ENCODE data around the gene MDFI. TPM values are rescaled to one million over a fixed set of nuclear protein-coding genes. Genes with fewer than 3 reads are reported as not detected.

Gene MDFI
- total RNA-seq, 1 donor from 2014 or later: 29.5 TPM

GRCh38 chr6:41591122-41591521 is 47.1 kb upstream of the MDFI start:
- peaks cover 40% of the 10 kb centered on the region for H3K4me1 Mint-ChIP-seq
- H3K27me3 ChIP-seq: no peaks in the 10 kb centered on the region

DNA sequence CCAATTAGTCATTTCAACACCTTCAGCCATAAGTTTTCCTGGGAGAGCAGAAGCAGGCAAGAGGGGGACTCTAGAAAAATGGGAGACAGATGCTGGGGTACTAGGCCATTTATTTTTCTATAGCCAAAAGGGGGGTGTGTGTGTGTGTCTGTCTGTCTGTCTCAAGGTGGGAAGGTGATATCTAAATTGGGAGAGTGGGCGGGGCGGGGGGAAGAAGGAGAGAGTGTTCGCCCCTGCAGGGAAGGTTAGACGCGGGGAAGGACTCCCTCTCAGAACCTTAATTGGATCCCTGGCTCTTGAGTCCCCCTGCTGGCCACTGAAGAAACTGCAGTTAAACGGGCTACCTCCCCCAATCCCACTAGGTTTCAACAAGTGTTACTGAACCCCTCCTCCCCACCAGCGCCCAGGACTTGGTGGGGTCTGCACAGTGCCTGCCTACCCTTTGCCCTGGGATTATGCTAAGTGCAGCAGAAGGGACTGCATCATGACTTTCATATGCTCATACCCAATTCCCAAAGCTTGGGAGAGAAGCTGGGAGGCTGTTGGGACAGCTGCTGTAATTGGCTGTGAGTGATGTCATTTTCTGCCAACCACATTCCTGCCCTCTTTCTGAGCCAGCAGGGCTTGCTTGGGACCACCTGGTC is 46.3 kb upstream of the MDFI start:
- Histone ChIP-seq H3K9me3 (ENCODE audit: low read depth) (no peaks in the 10 kb centered on the region), H3K36me3 (no peaks in the 10 kb centered on the region), H3K9ac (no peak overlapping the region), H3K27ac (no peak overlapping the region), H3K27me3 (no peaks in the 10 kb centered on the region), H4K20me1 (ENCODE audit: low read depth) (peaks cover 36% of the 10 kb centered on the region), H3K4me2 (no peak overlapping the region), H3K79me2 (ENCODE audit: low read depth) (no peaks in the 10 kb centered on the region), H3K4me3 (no peak overlapping the region), H3F3A (ENCODE audit: low read depth) (peaks cover 13% of the 10 kb centered on the region), H2AFZ (replicated peaks) (no peak overlapping the region), H3K4me1 (peaks cover 18% of the 10 kb centered on the region)
- H3K27ac Mint-ChIP-seq: no peak overlapping the region
- no peaks in the 10 kb centered on the region for H3K9me3 Mint-ChIP-seq
- TF ChIP-seq EZH2phosphoT487 (IDR thresholded peaks at IDR 0.05): no peak
- TF ChIP-seq, protein P1, sequence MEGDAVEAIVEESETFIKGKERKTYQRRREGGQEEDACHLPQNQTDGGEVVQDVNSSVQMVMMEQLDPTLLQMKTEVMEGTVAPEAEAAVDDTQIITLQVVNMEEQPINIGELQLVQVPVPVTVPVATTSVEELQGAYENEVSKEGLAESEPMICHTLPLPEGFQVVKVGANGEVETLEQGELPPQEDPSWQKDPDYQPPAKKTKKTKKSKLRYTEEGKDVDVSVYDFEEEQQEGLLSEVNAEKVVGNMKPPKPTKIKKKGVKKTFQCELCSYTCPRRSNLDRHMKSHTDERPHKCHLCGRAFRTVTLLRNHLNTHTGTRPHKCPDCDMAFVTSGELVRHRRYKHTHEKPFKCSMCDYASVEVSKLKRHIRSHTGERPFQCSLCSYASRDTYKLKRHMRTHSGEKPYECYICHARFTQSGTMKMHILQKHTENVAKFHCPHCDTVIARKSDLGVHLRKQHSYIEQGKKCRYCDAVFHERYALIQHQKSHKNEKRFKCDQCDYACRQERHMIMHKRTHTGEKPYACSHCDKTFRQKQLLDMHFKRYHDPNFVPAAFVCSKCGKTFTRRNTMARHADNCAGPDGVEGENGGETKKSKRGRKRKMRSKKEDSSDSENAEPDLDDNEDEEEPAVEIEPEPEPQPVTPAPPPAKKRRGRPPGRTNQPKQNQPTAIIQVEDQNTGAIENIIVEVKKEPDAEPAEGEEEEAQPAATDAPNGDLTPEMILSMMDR (IDR thresholded peaks at IDR 0.05): peak; percentile 94
- TF ChIP-seq EZH2 (IDR thresholded peaks at IDR 0.05): no peak
- peaks cover 31% of the 10 kb centered on the region for H3K36me3 Mint-ChIP-seq
- peaks cover 6% of the 10 kb centered on the region for H3K27me3 Mint-ChIP-seq (ENCODE audit: insufficient read depth, low read depth)
- DNase-seq (ENCODE audit: low spot score): peak; percentile 69
- peaks cover 36% of the 10 kb centered on the region for H3K4me1 Mint-ChIP-seq
- no peak overlapping the region for H3K4me3 Mint-ChIP-seq

More at GRCh38 chr6:41591122-41591521, 47.1 kb upstream of the MDFI start:
- Mint-ChIP-seq H3K27me3 (ENCODE audit: insufficient read depth, low read depth) (peaks cover 8% of the 10 kb centered on the region), H3K27ac (no peak overlapping the region), H3K9me3 (no peaks in the 10 kb centered on the region), H3K36me3 (peaks cover 26% of the 10 kb centered on the region), H3K4me3 (no peak overlapping the region)
- peaks cover 13% of the 10 kb centered on the region for H3F3A ChIP-seq (ENCODE audit: low read depth)
- H3K36me3 ChIP-seq: no peaks in the 10 kb centered on the region
- no peaks in the 10 kb centered on the region for H3K79me2 ChIP-seq (ENCODE audit: low read depth)
- no peak for DNase-seq (ENCODE audit: low spot score)
- TF ChIP-seq, protein P1 (IDR thresholded peaks at IDR 0.05): no peak
- TF ChIP-seq EZH2phosphoT487 (IDR thresholded peaks at IDR 0.05): no peak
- TF ChIP-seq EZH2 (IDR thresholded peaks at IDR 0.05): no peak
- H3K9ac ChIP-seq: no peak overlapping the region
- no peak overlapping the region for H3K4me3 ChIP-seq
- H2AFZ ChIP-seq (replicated peaks): no peak overlapping the region
- no peak overlapping the region for H3K27ac ChIP-seq
- peaks cover 26% of the 10 kb centered on the region for H3K4me1 ChIP-seq
- H3K9me3 ChIP-seq (ENCODE audit: low read depth): no peaks in the 10 kb centered on the region
- H4K20me1 ChIP-seq (ENCODE audit: low read depth): peaks cover 42% of the 10 kb centered on the region
- no peak overlapping the region for H3K4me2 ChIP-seq

DNA sequence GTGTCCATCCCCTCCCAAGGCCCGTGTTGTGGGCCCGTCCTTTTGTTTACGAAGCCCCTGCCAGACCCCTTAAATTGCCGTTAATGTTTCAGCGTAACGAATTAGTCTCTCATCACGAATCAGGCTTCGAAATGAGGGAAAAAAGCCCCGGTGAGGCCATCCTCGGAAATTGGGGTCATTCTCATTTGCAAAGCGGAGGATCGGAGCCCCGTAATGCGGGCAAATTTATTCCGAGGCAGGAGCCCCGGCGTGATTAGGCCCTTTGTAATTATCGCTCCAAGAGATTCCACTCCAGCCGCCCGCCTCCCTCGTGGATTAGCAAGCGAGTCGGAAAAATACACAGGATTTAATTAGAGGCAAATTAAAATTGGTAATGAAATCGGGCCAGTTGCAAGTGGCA is 44.9 kb upstream of the MDFI start:
- Mint-ChIP-seq H3K27ac (no peak overlapping the region), H3K9me3 (no peaks in the 10 kb centered on the region), H3K4me1 (peaks cover 31% of the 10 kb centered on the region), H3K27me3 (ENCODE audit: insufficient read depth, low read depth) (peaks cover 7% of the 10 kb centered on the region), H3K4me3 (no peak overlapping the region), H3K36me3 (peaks cover 29% of the 10 kb centered on the region)
- H3K4me2 ChIP-seq: no peak overlapping the region
- no peak overlapping the region for H3K4me3 ChIP-seq
- no peaks in the 10 kb centered on the region for H3K9me3 ChIP-seq (ENCODE audit: low read depth)
- no peak for DNase-seq (ENCODE audit: low spot score)
- peaks cover 22% of the 10 kb centered on the region for H4K20me1 ChIP-seq (ENCODE audit: low read depth)
- peaks cover 6% of the 10 kb centered on the region for H3F3A ChIP-seq (ENCODE audit: low read depth)
- H3K27ac ChIP-seq: no peak overlapping the region
- no peaks in the 10 kb centered on the region for H3K79me2 ChIP-seq (ENCODE audit: low read depth)
- H2AFZ ChIP-seq (replicated peaks): no peak overlapping the region
- TF ChIP-seq, protein P1 (IDR thresholded peaks at IDR 0.05): no peak
- TF ChIP-seq EZH2phosphoT487 (IDR thresholded peaks at IDR 0.05) (no peak), EZH2 (IDR thresholded peaks at IDR 0.05) (no peak)
- no peak overlapping the region for H3K9ac ChIP-seq
- H3K36me3 ChIP-seq: no peaks in the 10 kb centered on the region
- no peaks in the 10 kb centered on the region for H3K27me3 ChIP-seq
- H3K4me1 ChIP-seq: peaks cover 4% of the 10 kb centered on the region

Data from neural progenitor cell (in vitro differentiated cells).